Glutamatergic neuron (in vitro differentiated cells): ENCODE data around the gene DOCK10. TPM values are rescaled to one million over a fixed set of nuclear protein-coding genes. Genes with fewer than 3 reads are reported as not detected.

ENCODE experiments used
- DNase-seq: peaks from one replicate; pipeline ENCODE4 v3.0.0; 2022
- H3K27ac Mint-ChIP-seq: one replicate; pipeline ENCODE4 v1.8.0; 2020; ENCODE audit warnings: mild to moderate bottlenecking, mixed read lengths, inconsistent platforms; ENCODE audit not compliant: unreplicated experiment
- H3K27me3 Mint-ChIP-seq: one replicate; pipeline ENCODE4 v1.8.0; 2020; ENCODE audit warnings: mild to moderate bottlenecking, moderate library complexity, mixed read lengths, inconsistent platforms; ENCODE audit not compliant: unreplicated experiment
- H3K36me3 Mint-ChIP-seq: one replicate; pipeline ENCODE4 v1.8.0; 2020; ENCODE audit warnings: mild to moderate bottlenecking, mixed read lengths, inconsistent platforms; ENCODE audit not compliant: unreplicated experiment
- H3K4me1 Mint-ChIP-seq: one replicate; pipeline ENCODE4 v1.8.0; 2020; ENCODE audit warnings: mild to moderate bottlenecking, low read depth, mixed read lengths, inconsistent platforms; ENCODE audit not compliant: unreplicated experiment
- H3K4me3 Mint-ChIP-seq: one replicate; pipeline ENCODE4 v1.8.0; 2020; ENCODE audit warnings: mild to moderate bottlenecking, mixed read lengths, inconsistent platforms; ENCODE audit not compliant: unreplicated experiment
- H3K9me3 Mint-ChIP-seq: one replicate; pipeline ENCODE4 v1.8.0; 2020; ENCODE audit warnings: mild to moderate bottlenecking, moderate library complexity, mixed read lengths, inconsistent platforms; ENCODE audit not compliant: unreplicated experiment
- CTCF ChIP-seq: fragments of 200-600 bp; sonication (generic); IDR thresholded peaks from one replicate; pipeline ENCODE4 v1.5.0; 2021; ENCODE audit not compliant: partially characterized antibody, unreplicated experiment
- total RNA-seq: library from RNA; stranded (reverse); fragmentation: NEBNext Ultra II Directional; extraction: Animal tissue kit (Norgen Biotek cat#: 25700); gene quantifications from one replicate; pipeline ENCODE4 v1.2.1, GENCODE V29; 2021; ENCODE audit not compliant: unreplicated experiment

DOCK10 gene
- total RNA-seq, 1 donor from 2014 or later: 1.1 TPM

- peaks cover 7% of the 10 kb centered on the region for H3K27me3 Mint-ChIP-seq
- H3K4me1 Mint-ChIP-seq: no peaks in the 10 kb centered on the region
- no peak for DNase-seq
- no peak overlapping the region for H3K4me3 Mint-ChIP-seq
- TF ChIP-seq CTCF: no peak
- H3K27ac Mint-ChIP-seq: no peak overlapping the region
- H3K36me3 Mint-ChIP-seq: no peaks in the 10 kb centered on the region
- H3K9me3 Mint-ChIP-seq: peaks cover 3% of the 10 kb centered on the region
These were observed 4.6 kb downstream of the DOCK10 start for GRCh38 chr2:225037415-225038230.

GRCh38 chr2:225036431-225036830, 5.8 kb downstream of the DOCK10 start:
- Mint-ChIP-seq H3K9me3 (peaks cover 3% of the 10 kb centered on the region), H3K36me3 (no peaks in the 10 kb centered on the region), H3K4me3 (no peak overlapping the region), H3K27me3 (peaks cover 7% of the 10 kb centered on the region), H3K4me1 (no peaks in the 10 kb centered on the region), H3K27ac (no peak overlapping the region)
- TF ChIP-seq CTCF: no peak
- no peak for DNase-seq

- no peaks in the 10 kb centered on the region for H3K27me3 Mint-ChIP-seq
- no peak for DNase-seq
- H3K4me1 Mint-ChIP-seq: no peaks in the 10 kb centered on the region
- no peak overlapping the region for H3K27ac Mint-ChIP-seq
- H3K9me3 Mint-ChIP-seq: peaks cover 2% of the 10 kb centered on the region
- H3K4me3 Mint-ChIP-seq: no peak overlapping the region
- H3K36me3 Mint-ChIP-seq: no peaks in the 10 kb centered on the region
- TF ChIP-seq CTCF: no peak
These were observed 8.6 kb downstream of the DOCK10 start for GRCh38 chr2:225033440-225034318.

GRCh38 chr2:225032246-225032645, 10.0 kb downstream of the DOCK10 start:
- no peaks in the 10 kb centered on the region for H3K4me1 Mint-ChIP-seq
- H3K9me3 Mint-ChIP-seq: peaks cover 2% of the 10 kb centered on the region
- H3K27ac Mint-ChIP-seq: no peak overlapping the region

More at GRCh38 chr2:225032246-225032645, 10.0 kb downstream of the DOCK10 start:
- H3K4me3 Mint-ChIP-seq: no peak overlapping the region
- H3K36me3 Mint-ChIP-seq: no peaks in the 10 kb centered on the region
- no peak for DNase-seq
- no peaks in the 10 kb centered on the region for H3K27me3 Mint-ChIP-seq
- TF ChIP-seq CTCF: no peak
